Neuronal stem cell (in vitro differentiated cells): ENCODE results near the gene CRHR2.
A peak's percentile ranks its signal among the peaks of the same experiment; 100 is the strongest.

ENCODE experiments used
- DNase-seq: peaks from one replicate; pipeline ENCODE4 v3.0.0-alpha.2; 2013; ENCODE audit warnings: low spot score
- H2AFZ ChIP-seq: one replicate; pipeline ENCODE4 v1.6.1; 2013; ENCODE audit warnings: mild to moderate bottlenecking, low read length, inconsistent platforms
- H2AK5ac ChIP-seq: 2 replicates; pipeline ENCODE4 v1.6.1; 2013; ENCODE audit warnings: low read depth, mild to moderate bottlenecking, inconsistent platforms, low read length, moderate library complexity, mixed read lengths
- H2BK120ac ChIP-seq: 2 replicates; pipeline ENCODE4 v1.6.1; 2013; ENCODE audit warnings: low read depth, mild to moderate bottlenecking, inconsistent platforms, low read length, moderate library complexity, mixed read lengths
- H2BK12ac ChIP-seq: one replicate; pipeline ENCODE4 v1.6.1; 2013; ENCODE audit warnings: low read length, inconsistent platforms
- H2BK15ac ChIP-seq: 2 replicates; pipeline ENCODE4 v1.6.1; 2013; ENCODE audit warnings: mild to moderate bottlenecking, low read length, inconsistent platforms, mixed read lengths
- H2BK5ac ChIP-seq: one replicate; pipeline ENCODE4 v1.6.1; 2013; ENCODE audit warnings: inconsistent platforms, mild to moderate bottlenecking, low read length, moderate library complexity
- H3K14ac ChIP-seq: one replicate; pipeline ENCODE4 v1.6.1; 2013; ENCODE audit warnings: low read length, inconsistent platforms
- H3K18ac ChIP-seq: 2 replicates; pipeline ENCODE4 v1.6.1; 2013; ENCODE audit warnings: low read length, inconsistent platforms
- H3K23ac ChIP-seq: 2 replicates; pipeline ENCODE4 v1.6.1; 2013; ENCODE audit warnings: low read depth, mild to moderate bottlenecking, mixed read lengths, low read length, inconsistent platforms; ENCODE audit not compliant: poor library complexity
- H3K27ac ChIP-seq: replicated peaks from 3 replicates; pipeline ENCODE4 v1.5.1; 2013; ENCODE audit warnings: low read length, inconsistent platforms
- H3K27me3 ChIP-seq, 3 experiments: 2 replicates each; pipeline ENCODE4 v1.6.1; 2013; ENCODE audit warnings: low read length in 3 of 3, mild to moderate bottlenecking in 2 of 3, inconsistent platforms in 1 of 3, low read depth in 1 of 3, mixed read lengths in 1 of 3, moderate library complexity in 1 of 3; ENCODE audit not compliant: control insufficient read depth in 3 of 3, insufficient read depth in 3 of 3
- H3K36me3 ChIP-seq, 2 donors: replicated peaks in 1 of 2; 2 replicates each; pipeline ENCODE4 v1.6.1; 2013; ENCODE audit warnings: low read length in 2 of 2; ENCODE audit not compliant: control insufficient read depth in 2 of 2, insufficient read depth in 2 of 2
- H3K4ac ChIP-seq: 2 replicates; pipeline ENCODE4 v1.6.1; 2013; ENCODE audit warnings: inconsistent platforms, mild to moderate bottlenecking, low read length, moderate library complexity
- H3K4me1 ChIP-seq, 2 donors: 1 replicate in 1 of 2; 2 replicates in 1 of 2; pipeline ENCODE4 v1.6.1; 2013; ENCODE audit warnings: low read length in 2 of 2, low read depth in 1 of 2; ENCODE audit not compliant: control insufficient read depth in 2 of 2, insufficient read depth in 1 of 2
- H3K4me2 ChIP-seq: one replicate; pipeline ENCODE4 v1.6.1; 2013; ENCODE audit warnings: mild to moderate bottlenecking, low read length, inconsistent platforms; ENCODE audit not compliant: insufficient read depth, poor library complexity, severe bottlenecking
- H3K4me3 ChIP-seq, 2 donors: 2 replicates each; pipeline ENCODE4 v1.5.1; 2013; ENCODE audit warnings: low read length in 2 of 2, mild to moderate bottlenecking in 2 of 2, inconsistent platforms in 1 of 2, moderate library complexity in 1 of 2
- H3K79me1 ChIP-seq: one replicate; pipeline ENCODE4 v1.6.1; 2013; ENCODE audit warnings: low read depth, mild to moderate bottlenecking, inconsistent platforms, low read length, moderate library complexity
- H3K9ac ChIP-seq: one replicate; pipeline ENCODE4 v1.6.1; 2013; ENCODE audit warnings: mild to moderate bottlenecking, low read depth, low read length, inconsistent platforms; ENCODE audit not compliant: poor library complexity
- H3K9me3 ChIP-seq, 2 donors: replicated peaks in 1 of 2; 2 replicates each; pipeline versions ENCODE3 to v1.6.1; 2013; ENCODE audit warnings: low read length in 2 of 2, mild to moderate bottlenecking in 2 of 2, inconsistent platforms in 1 of 2, low read depth in 1 of 2, mixed read lengths in 1 of 2, moderate library complexity in 1 of 2; ENCODE audit not compliant: control insufficient read depth in 2 of 2, insufficient read depth in 1 of 2
- H4K8ac ChIP-seq: one replicate; pipeline ENCODE4 v1.6.1; 2013; ENCODE audit warnings: low read depth, mild to moderate bottlenecking, inconsistent platforms, low read length, moderate library complexity
- H4K91ac ChIP-seq: one replicate; pipeline ENCODE4 v1.6.1; 2013; ENCODE audit warnings: low read length, low read depth, mild to moderate bottlenecking, inconsistent platforms; ENCODE audit not compliant: poor library complexity
- whole genome bisulfite sequencing, 2 donors: extraction: QIAGEN DNeasy Blood & Tissue Kit; methylation state at CpG; one replicate each; pipeline ENCODE4 v1.1.7; 2013; ENCODE audit warnings: missing lambda C conversion rate in 2 of 2, mixed read lengths in 1 of 2; ENCODE audit not compliant: insufficient read length in 2 of 2, insufficient replicate concordance in 1 of 2; ENCODE audit errors: extremely low coverage in 2 of 2; 5-methylcytosine and 5-hydroxymethylcytosine counted together

CRHR2 gene

DNA sequence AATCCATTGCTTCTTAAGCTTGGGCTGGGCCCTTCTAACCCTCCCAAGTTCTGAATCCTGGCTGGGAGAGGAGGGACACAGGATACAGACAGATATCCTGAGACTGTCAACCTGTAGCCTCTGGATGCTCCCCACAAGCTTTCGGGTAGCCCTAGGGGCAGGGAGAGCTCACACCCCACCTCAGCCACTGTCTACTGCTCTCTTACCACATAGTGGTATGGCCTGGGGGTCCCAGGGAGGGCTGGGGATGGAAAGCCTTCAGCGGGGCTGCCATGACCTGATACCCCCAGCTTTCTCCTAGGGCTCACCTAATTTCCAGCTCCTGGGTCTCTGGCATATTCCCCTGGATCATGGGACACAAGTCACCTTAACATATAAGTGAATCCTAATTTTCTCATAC, 25.1 kb downstream of the CRHR2 start:
- no peak overlapping the region for H3K27ac ChIP-seq
- WGBS, 2 donors, result no CpG with 5 or more reads among the region's 2 CpGs
- peaks cover 0 to 6% of the 10 kb centered on the region in 2 donors for H3K36me3 ChIP-seq

DNA sequence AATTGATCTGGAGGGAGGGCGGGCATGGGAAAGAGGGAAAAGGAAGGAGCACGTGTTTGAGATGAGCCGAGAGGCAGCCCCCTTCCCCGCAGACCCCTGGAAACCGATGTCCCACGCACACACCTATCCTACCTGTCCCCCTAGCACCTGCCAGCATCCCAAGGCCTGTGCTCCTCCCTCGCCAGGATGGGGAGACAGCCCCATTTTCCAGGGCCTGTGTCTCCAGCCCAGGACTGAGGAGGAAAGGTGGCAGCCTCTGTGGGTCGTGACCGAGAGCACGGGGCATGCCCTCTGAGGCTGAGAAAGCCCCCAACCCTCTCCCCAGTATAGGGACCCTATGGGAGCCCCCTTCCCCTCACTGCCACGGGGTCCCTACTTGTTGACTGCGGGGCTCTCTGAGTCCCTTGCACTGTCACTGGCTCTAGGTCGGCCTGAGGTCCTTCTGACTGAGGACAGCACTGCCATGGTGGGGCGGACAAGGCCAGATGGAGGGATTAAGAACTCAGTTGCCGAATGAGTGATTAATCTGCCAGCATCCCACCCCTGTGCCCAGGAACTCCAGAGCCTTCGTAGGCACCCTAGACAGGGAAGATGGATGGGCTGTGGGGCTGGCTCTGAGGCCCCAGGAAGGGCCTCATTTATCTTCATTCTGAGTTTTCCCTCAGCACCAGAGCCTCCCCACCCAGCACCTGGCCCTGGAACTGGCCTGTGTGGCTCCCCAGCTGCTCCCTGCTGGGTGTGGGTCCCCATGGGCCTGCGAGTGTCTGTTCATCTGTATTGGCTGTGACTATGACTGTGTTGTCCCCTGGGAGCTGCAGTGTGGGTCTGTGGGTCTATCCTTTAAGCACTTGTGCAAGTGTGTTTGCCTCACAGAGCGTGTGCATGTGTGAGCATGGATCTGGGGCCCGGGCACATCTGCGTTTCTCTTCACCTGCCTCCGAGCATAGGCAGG, 26.0 kb downstream of the CRHR2 start:
- H3K4ac ChIP-seq, result no peak overlapping the region
- peaks cover 6% of the 10 kb centered on the region for H3K79me1 ChIP-seq
- H3K9ac ChIP-seq, result no peak overlapping the region
- H2BK120ac ChIP-seq, result no peak overlapping the region
- peaks cover 0 to 16% (median 0%) of the 10 kb centered on the region in 3 experiments for H3K27me3 ChIP-seq
- no peak overlapping the region for H2AK5ac ChIP-seq
- H3K23ac ChIP-seq, result no peak overlapping the region
- H3K4me2 ChIP-seq, result no peak overlapping the region
- no peak for DNase-seq
- no peak overlapping the region for H2BK15ac ChIP-seq
- H2BK12ac ChIP-seq, result no peak overlapping the region
- peaks cover 0 to 6% of the 10 kb centered on the region in 2 donors for H3K36me3 ChIP-seq
- no peak overlapping the region for H4K91ac ChIP-seq
- no peak overlapping the region for H3K27ac ChIP-seq
- no peak overlapping the region for H4K8ac ChIP-seq
- H3K18ac ChIP-seq, result no peak overlapping the region
- no peak overlapping the region for H2AFZ ChIP-seq
- no peaks in the 10 kb centered on the region for H3K4me1 ChIP-seq
- H2BK5ac ChIP-seq, result peak overlapping the region; percentile 92
- WGBS, 2 donors, result no CpG with 5 or more reads among the region's 21 CpGs
- H3K4me3 ChIP-seq, result no peak overlapping the region
- H3K14ac ChIP-seq, result peak overlapping the region; percentile 33
- H3K9me3 ChIP-seq, result no peaks in the 10 kb centered on the region

More for the DNA sequence above, 25.1 kb downstream of the CRHR2 start:
- no peak for DNase-seq
- Histone ChIP-seq H2AK5ac (no peak overlapping the region), H3K14ac (no peak overlapping the region), H3K9ac (no peak overlapping the region), H3K4me3 (no peak overlapping the region), H2BK120ac (no peak overlapping the region), H3K18ac (no peak overlapping the region), H3K23ac (no peak overlapping the region), H2BK12ac (no peak overlapping the region), H2BK15ac (no peak overlapping the region), H2AFZ (no peak overlapping the region), H4K91ac (no peak overlapping the region), H3K79me1 (peaks cover 6% of the 10 kb centered on the region), H3K9me3 (no peaks in the 10 kb centered on the region), H3K27me3 (peaks cover 0 to 16% (median 0%) of the 10 kb centered on the region in 3 experiments), H4K8ac (no peak overlapping the region), H3K4me1 (no peaks in the 10 kb centered on the region), H2BK5ac (no peak overlapping the region), H3K4ac (no peak overlapping the region), H3K4me2 (no peak overlapping the region)

DNA sequence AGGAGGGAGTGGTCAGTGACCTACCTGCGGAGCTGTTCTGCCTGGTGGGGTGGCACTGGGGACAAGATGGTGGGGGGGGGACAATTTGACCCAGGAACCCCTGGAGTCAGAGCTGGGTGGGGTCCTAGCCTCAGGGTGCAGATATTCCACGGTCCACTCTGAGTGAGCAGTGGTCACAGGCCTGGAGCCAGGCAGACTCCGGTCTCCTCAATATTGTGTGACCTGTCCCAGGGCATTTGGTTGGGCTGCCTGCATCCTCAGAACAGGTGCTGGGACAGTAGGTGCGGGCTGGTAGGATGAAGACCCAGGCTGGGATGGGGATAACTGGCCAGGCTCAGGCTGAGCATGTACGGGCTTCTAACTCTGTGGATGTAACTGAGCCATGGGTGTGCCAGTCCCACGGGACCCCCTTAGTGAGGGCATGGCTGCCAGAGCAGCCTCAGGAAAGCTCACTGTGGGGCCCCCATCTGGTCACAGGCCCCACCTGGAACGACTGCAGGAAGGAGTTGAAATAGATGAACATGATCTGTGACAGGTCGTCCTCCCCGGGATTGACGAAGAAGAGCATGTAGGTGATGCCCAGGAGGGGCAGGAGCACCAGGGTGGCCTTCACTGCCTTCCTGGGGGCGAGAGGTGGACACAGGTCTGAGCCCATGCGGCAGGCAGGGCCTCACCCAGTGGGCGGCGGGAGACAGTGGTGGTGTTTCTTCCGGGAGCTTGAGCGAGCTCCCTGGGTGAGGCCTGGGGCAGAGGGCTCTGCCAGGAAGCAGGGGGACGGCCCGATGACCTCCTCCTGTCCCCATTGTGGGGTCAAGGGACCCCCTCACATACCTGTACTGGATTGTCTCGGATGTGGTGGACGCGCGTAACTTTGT, 26.9 kb downstream of the CRHR2 start:
- H2BK5ac ChIP-seq, result peak overlapping the region; percentile 92
- H4K8ac ChIP-seq, result no peak overlapping the region
- H3K36me3 ChIP-seq, result peaks cover 0 to 6% of the 10 kb centered on the region in 2 donors
- no peak overlapping the region for H3K27ac ChIP-seq
- H3K79me1 ChIP-seq, result peaks cover 6% of the 10 kb centered on the region
- H2BK12ac ChIP-seq, result peak overlapping the region; percentile 17
- peak overlapping the region; percentile 73 for H3K18ac ChIP-seq
- no peak overlapping the region for H3K14ac ChIP-seq
- no peak overlapping the region for H2BK120ac ChIP-seq
- H3K4ac ChIP-seq, result no peak overlapping the region
- H3K4me2 ChIP-seq, result no peak overlapping the region
- DNase-seq, result no peak
- peak overlapping the region; percentile 30 for H2AK5ac ChIP-seq
- H3K9ac ChIP-seq, result no peak overlapping the region
- H2AFZ ChIP-seq, result no peak overlapping the region
- peaks cover 0 to 9% (median 0%) of the 10 kb centered on the region in 3 experiments for H3K27me3 ChIP-seq
- peaks cover 0 to 2% of the 10 kb centered on the region in 2 donors for H3K4me1 ChIP-seq
- no peaks in the 10 kb centered on the region for H3K9me3 ChIP-seq
- H3K4me3 ChIP-seq, result no peak overlapping the region
- no peak overlapping the region for H3K23ac ChIP-seq
- WGBS, 2 donors, result no CpG with 5 or more reads among the region's 22 CpGs
- H2BK15ac ChIP-seq, result no peak overlapping the region
- H4K91ac ChIP-seq, result no peak overlapping the region
